ENCODE data around the gene S100A5. TPM values are rescaled to one million over a fixed set of nuclear protein-coding genes. Genes with fewer than 3 reads are reported as not detected.
A peak's percentile ranks its signal among the peaks of the same experiment; 100 is the strongest.

S100A5 gene
- total RNA-seq, 4 donors from 2014 or later, result 2.2 to 12.6 (median 6.5) TPM

DNA sequence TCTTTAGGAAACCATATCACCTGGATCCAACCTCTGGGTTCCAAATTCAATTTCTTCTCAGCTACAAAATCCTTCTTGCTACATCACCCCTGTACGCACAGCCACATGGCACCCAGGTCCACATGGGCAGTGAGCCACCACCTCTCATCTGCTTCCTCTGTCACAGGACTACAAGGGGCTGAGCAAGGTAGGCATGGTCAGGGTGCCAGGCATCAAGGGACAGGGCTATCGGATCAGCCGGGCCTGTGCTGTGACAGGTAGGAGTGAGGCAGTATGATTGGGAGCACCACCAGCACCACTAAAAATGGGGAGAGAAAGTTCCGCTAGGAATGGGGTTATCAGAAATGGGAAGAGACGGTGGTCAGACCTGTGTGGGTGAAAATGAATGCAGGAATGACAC lies 34.3 kb downstream of the S100A5 start:
- no peak overlapping the region for H3K4me3 ChIP-seq (replicated peaks in 1 of 3)
- H3K4me1 ChIP-seq, result peaks cover 6 to 16% of the 10 kb centered on the region in 2 donors
- WGBS, 2 donors, result 90 to 91% methylated on average over 5 of the region's 5 CpGs
- no peaks in the 10 kb centered on the region for H3K27me3 ChIP-seq
- H3K36me3 ChIP-seq, result no peaks in the 10 kb centered on the region
- intact Hi-C loops (cut with DNase I), result no loop called here
- no peak for DNase-seq
- H3K27ac ChIP-seq, result peak overlapping the region in 2 of 3 donors; percentile 61 to 67
- TF ChIP-seq CTCF (IDR thresholded peaks at IDR 0.05) (no peak), POLR2A (IDR thresholded peaks at IDR 0.05) (no peak)
- H3K9me3 ChIP-seq, result no peaks in the 10 kb centered on the region

DNA sequence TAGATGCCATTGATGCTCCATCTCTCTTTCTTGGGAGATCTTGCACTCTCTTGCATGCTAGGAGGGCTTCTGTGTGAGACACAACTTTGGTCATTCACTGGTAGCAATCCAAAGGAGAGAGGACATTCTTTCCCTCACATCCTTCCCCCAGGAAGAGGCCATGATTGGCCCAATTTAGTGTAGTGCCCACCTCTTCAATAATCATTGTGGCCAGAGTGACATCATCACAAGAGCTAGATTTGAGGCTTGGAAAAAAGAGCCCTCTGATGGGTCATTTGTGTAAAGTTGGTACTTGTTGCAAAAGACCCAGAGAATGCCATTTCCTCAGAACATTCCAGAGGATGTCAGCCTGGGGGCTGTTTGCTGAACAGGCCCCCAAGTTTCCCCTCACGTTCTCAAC lies 35.2 kb downstream of the S100A5 start:
- no peak for DNase-seq
- TF ChIP-seq POLR2A (IDR thresholded peaks at IDR 0.05) (no peak), CTCF (IDR thresholded peaks at IDR 0.05) (no peak)
- H3K27me3 ChIP-seq, result no peaks in the 10 kb centered on the region
- H3K36me3 ChIP-seq, result no peaks in the 10 kb centered on the region
- intact Hi-C loops (cut with DNase I), result no loop called here
- no peak overlapping the region for H3K27ac ChIP-seq
- H3K4me3 ChIP-seq (replicated peaks in 1 of 3), result no peak overlapping the region
- 91 to 96% methylated on average over 1 of the region's 1 CpG for WGBS, 2 donors
- H3K9me3 ChIP-seq, result no peaks in the 10 kb centered on the region
- H3K4me1 ChIP-seq, result peaks cover 6 to 16% of the 10 kb centered on the region in 2 donors

DNA sequence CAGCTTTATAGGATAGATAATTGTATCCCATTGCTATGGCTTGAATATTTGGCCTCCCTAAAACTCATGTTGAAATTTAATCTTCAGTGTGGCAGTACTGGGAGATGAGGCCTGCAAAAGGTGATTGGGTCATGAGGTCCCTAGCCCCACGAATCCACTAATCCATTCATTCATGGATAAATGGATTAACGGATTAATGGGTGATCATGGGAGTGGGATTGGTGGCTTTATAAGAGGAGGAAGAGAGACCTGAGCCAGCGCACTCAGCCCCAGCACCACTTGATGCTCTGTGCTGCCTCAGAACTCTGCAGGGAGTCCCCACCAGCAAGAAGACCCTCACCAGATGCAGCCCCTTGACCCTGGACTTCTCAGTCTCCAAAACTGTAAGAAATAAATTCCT lies 37.0 kb downstream of the S100A5 start:
- H3K4me3 ChIP-seq (replicated peaks in 1 of 3), result no peak overlapping the region
- no peak for TF ChIP-seq POLR2A (IDR thresholded peaks at IDR 0.05)
- no peak for TF ChIP-seq CTCF (IDR thresholded peaks at IDR 0.05)
- H3K36me3 ChIP-seq, result no peaks in the 10 kb centered on the region
- H3K27ac ChIP-seq, result no peak overlapping the region
- no peaks in the 10 kb centered on the region for H3K27me3 ChIP-seq
- no peak for DNase-seq
- no peaks in the 10 kb centered on the region for H3K9me3 ChIP-seq
- H3K4me1 ChIP-seq, result peaks cover 6 to 16% of the 10 kb centered on the region in 2 donors
- intact Hi-C loops (cut with DNase I), result no loop called here
- WGBS, 2 donors, result 85% methylated on average over 3 of the region's 3 CpGs

DNA sequence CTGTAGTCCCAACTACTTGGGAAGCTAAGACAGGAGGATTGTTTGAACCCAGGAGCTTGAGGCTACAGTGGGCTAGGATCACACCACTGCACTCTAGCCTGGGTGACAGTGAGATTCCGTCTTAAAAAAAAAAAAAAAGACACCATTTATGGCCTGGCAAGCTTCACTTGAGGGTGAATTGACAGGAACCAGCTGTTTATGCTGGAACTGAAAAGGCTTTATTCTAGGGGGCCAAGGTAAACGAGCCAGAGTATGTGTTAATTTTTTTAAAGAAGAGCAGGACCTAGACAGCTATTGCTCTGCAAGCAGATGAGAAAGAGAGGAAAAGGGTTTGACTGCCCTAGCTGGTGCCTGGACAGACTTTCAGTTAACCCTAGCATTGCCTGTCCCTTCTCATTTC lies 42.0 kb downstream of the S100A5 start:
- H3K27ac ChIP-seq, result no peak overlapping the region
- 18 to 37% methylated on average over 2 of the region's 2 CpGs for WGBS, 2 donors
- TF ChIP-seq CTCF (IDR thresholded peaks at IDR 0.05) (no peak), POLR2A (IDR thresholded peaks at IDR 0.05) (no peak)
- intact Hi-C loops (cut with DNase I), result loop anchor here (5.0 kb wide), 1 partner anchor 146 kb away; no protein-coding TSS in a partner anchor
- no peaks in the 10 kb centered on the region for H3K4me1 ChIP-seq
- no peak overlapping the region for H3K4me3 ChIP-seq (replicated peaks in 1 of 3)
- H3K36me3 ChIP-seq, result no peaks in the 10 kb centered on the region
- H3K27me3 ChIP-seq, result no peaks in the 10 kb centered on the region
- H3K9me3 ChIP-seq, result no peaks in the 10 kb centered on the region
- DNase-seq, result no peak

DNA sequence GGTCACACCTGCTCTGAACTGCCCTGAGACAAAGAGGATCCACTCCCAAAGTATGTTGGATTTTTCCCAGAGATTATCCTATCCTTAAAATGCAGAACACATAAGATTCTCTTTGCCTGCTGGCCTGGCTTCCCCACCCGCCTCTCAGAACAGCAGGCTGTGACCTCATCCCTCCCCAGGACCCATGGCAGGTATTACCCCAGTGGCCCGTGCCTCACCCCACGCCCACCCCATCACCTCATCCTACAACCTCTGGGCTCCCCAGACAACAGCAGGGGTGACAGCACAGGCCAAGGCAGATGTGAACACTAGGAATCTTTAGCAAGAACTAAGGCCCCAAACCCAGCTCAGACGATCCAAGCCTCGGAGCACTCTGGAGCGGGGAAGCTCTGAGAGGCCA lies 45.2 kb downstream of the S100A5 start:
- intact Hi-C loops (cut with DNase I), result loop anchor here (5.0 kb wide), 1 partner anchor 143 kb away; no protein-coding TSS in a partner anchor
- TF ChIP-seq POLR2A (IDR thresholded peaks at IDR 0.05) (no peak), CTCF (IDR thresholded peaks at IDR 0.05) (no peak)
- Histone ChIP-seq H3K27ac (no peak overlapping the region), H3K36me3 (no peaks in the 10 kb centered on the region), H3K4me3 (replicated peaks in 1 of 3) (no peak overlapping the region), H3K27me3 (no peaks in the 10 kb centered on the region), H3K4me1 (no peaks in the 10 kb centered on the region), H3K9me3 (no peaks in the 10 kb centered on the region)
- 73 to 76% methylated on average over 6 of the region's 6 CpGs for WGBS, 2 donors
- no peak for DNase-seq

Measured in thyroid gland (tissue), 4 donors.